ENCODE measurements around the gene SPATA17.
"Not testable (repeated sequence)": the region's sequence is repeated elsewhere in the genome, so short reads cannot be mapped to it uniquely, and the experiment has no call there.

The SPATA17 gene

GRCh38 chr1:217630711-217631591 is at the start of gene SPATA17, which contains the start of gene GPATCH2:
TSS of gene SPATA17 (plus strand) at chr1:217631344. CDS start at chr1:217631379, 35 bp downstream.
TSS of gene GPATCH2 (minus strand) at chr1:217631090. CDS start at chr1:217630971, 119 bp downstream.
- peak; percentile 82 for DNase-seq (ENCODE audit: low spot score)

- DNase-seq (ENCODE audit: low spot score): not testable (repeated sequence)
These were observed 46.8 kb upstream of the SPATA17 start for GRCh38 chr1:217584286-217584811.

DNA sequence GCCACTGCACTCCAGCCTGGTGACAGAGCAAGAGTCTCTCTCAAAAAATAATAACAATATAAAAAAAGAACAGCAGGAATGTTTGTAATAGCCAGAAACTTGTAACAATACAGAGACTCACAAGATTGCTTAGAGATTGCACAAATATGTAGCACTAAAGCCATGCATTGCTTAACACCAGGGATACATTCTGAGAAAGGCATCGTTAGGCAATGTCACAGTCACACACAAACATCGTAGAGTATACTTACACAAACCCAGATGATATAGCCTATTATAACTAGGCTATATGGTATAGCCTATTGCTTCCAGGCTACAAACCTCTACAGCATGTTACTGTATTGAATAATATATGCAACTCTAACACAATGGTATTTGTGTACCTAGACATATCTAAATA is 45.6 kb upstream of the SPATA17 start:
- DNase-seq (ENCODE audit: low spot score): no peak

DNA sequence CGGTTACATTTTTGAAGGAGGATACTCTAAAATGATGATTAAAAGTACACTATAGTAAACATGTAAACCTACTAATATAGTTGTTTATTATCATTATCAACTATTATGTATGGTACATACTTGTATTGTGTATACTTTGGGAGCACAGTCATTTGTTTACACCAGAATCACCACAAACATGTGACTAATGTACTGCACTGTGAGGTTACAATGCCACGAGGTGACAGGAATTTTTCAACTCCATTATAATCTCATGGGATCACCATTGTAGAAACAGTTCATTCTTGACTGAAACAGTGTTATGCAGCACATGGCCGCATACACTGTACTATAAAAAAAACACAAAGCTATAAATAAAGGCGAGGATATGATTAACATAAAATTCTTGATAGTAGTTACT is 44.6 kb upstream of the SPATA17 start:
- DNase-seq (ENCODE audit: low spot score): no peak

- DNase-seq (ENCODE audit: low spot score): no peak
These were observed 40.5 kb upstream of the SPATA17 start for GRCh38 chr1:217590598-217590997.

GRCh38 chr1:217599154-217599553 is 32.0 kb upstream of the SPATA17 start:
- no peak for DNase-seq (ENCODE audit: low spot score)

DNA sequence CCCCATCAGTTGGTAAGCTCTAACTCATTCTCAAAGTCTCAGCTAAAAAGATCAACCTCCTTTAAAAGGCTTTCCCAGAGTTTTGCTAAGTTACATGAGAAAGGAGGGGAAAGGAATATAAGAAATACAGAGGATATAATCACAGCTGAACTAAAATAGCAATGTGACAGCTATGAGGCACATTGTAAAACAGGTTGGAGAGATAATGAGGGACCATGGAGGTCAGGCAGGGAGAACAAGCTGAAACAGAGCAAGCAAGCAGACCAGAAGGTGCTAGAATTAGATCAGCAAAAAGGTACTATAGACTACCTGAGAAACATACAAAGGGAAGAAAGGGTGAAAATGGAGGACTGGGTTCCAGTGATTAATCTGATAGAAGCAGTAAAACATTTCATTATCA is 28.8 kb upstream of the SPATA17 start:
- no peak for DNase-seq (ENCODE audit: low spot score)

GRCh38 chr1:217605390-217605789 is 25.8 kb upstream of the SPATA17 start:
- DNase-seq (ENCODE audit: low spot score): no peak

DNA sequence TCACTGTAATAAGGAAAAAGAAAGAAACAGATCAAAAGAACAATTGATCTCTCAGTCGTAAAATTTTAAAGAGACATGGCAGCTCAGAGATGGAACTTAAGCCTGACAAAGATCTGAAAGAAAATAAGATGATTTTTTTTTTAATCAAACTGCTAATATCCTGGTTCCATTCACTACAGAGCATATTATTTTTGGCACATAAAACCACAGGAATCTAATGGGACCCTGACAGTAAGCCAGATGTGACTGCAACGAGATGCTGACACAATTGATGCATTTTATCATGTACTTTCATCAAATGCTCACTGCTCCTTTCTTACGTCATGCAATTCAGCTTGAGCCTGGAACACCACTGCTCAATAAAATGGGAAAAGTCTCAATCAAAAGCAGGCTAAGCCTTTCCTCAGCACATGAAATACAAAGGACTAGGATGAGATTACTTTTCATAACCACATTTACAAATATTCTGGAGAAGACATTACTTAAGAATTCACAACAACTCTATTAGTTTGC is 16.9 kb upstream of the SPATA17 start:
- DNase-seq (ENCODE audit: low spot score): no peak

GRCh38 chr1:217617126-217617525 is 14.0 kb upstream of the SPATA17 start:
- no peak for DNase-seq (ENCODE audit: low spot score)

- DNase-seq (ENCODE audit: low spot score): no peak
These were observed 10.3 kb upstream of the SPATA17 start for GRCh38 chr1:217620814-217621213.

- DNase-seq (ENCODE audit: low spot score): no peak
These were observed 9.1 kb upstream of the SPATA17 start for GRCh38 chr1:217622042-217622441.

DNA sequence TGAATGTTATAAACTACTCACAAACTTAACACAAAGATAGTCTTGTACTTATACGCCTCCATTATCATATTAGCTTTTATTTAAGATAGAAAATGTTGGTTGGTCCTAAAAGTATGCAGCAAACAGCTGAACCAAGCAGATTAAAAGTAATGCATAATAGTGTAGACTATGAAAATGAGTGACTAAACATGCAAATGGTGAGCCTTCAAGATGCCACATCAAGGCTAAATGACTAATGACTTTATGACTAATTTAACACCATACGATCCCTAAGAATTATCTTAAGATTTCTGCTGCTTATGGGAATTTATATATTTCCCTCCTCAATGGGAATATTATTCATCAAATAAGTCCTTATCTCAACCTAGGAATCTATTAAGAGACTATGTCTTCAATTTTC is 4.8 kb upstream of the SPATA17 start:
- no peak for DNase-seq (ENCODE audit: low spot score)

GRCh38 chr1:217627431-217627830 is 3.7 kb upstream of the SPATA17 start:
- no peak for DNase-seq (ENCODE audit: low spot score)

- DNase-seq (ENCODE audit: low spot score): no peak
These were observed 11.3 kb downstream of the SPATA17 start for GRCh38 chr1:217642455-217642854.

- DNase-seq (ENCODE audit: low spot score): no peak
These were observed 16.6 kb downstream of the SPATA17 start for GRCh38 chr1:217647791-217648190.

GRCh38 chr1:217650674-217651073 is 19.5 kb downstream of the SPATA17 start:
- no peak for DNase-seq (ENCODE audit: low spot score)

GRCh38 chr1:217660353-217661062 is 29.4 kb downstream of the SPATA17 start:
- DNase-seq (ENCODE audit: low spot score): no peak

DNA sequence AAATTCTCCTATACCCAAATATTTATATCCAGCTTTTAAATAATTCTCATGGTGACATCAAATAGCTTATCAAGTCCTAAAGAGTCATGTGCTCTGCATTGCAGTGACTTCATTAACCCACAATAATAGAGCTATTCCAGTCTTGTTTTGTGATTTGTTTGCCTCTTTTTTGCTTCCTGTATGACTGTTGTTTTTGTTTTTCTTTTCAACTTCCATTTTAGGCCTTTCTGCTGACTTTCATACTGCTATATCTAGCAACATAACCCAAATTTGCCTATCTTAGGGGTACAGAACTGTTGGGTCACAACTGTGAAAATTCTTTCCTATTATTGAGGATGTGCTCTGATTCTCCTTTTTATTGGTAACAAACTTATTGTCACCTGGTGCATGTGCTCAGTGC is 30.3 kb downstream of the SPATA17 start:
- no peak for DNase-seq (ENCODE audit: low spot score)

DNA sequence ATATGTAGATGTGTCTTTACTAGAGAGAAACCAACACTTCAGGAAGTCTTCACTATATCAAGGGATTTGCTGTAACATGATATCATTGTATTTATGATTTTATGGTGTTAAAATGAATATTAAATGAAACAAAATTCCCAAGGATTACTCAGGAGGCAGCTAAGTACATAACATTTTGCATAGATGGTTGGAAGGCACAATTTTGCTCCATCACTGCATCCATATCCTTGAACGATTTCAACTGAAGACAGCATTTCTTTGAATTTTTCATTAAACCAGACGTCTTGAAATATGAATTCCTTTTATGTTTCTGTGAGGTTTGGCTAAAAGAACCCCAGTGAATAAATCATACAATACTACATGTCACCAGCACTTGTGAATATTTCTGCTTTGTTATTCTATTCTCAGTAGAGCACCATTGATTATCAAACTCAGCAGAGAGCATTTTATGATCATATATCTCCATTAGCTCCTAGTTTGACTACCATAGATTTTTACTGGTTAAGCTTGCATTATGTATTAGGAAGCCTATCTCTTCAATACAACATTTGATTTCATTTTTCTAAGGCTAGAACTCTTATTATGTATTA is 37.3 kb downstream of the SPATA17 start:
- no peak for DNase-seq (ENCODE audit: low spot score)

DNA sequence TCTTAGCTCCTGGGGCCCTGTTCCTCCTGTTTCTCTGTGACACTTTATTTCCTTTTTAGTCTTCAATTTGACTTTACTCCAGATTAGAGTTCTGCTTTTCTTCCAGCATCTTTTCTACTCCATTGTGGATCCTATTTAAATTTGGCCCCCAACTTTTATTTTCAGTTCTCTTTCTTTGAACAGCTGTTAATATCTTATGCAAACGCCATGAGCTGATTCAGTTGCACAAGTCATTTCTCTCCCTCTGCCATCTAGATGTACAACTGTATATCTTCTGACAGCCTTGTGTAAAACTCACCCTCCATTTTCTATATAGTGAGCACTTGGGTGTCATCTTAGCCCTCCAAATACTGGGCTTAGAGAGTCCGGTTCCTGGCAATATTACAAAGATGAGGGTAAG is 42.2 kb downstream of the SPATA17 start:
- DNase-seq (ENCODE audit: low spot score): no peak

DNA sequence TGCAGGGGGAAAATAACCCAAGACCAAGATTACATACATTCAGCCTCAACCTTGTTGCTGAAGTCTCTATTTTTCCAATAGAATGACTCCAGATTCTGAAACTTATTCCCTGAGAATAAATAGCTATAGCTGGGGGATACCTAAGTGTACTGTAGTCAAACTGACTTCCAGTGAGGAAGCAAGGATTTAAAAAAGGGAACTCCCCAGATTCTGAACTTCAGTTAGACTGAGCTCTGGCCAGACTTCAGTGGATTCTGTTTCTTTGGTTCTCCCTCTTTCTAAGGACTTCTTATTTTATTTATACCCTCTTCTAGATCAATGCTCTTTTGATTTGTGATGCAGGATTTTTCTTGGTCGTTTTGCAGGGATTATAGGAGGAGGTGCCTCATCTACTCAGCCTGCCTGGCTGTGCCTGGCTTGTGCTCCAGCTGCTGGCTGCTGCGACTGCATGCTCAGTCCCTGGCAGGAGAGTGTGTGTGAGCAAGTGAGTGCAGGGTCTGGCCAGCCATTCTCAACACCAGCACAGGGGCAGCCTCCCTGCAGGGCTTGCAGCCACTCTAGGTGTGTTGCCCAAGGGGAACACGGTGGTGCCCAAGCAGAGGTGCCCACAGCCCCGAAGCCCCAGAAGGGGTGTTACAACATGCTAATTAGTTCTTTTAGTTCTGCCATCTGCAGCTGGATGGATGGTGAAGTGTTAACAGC is 43.0 kb downstream of the SPATA17 start:
- no peak for DNase-seq (ENCODE audit: low spot score)

All from hematopoietic multipotent progenitor cell treated with erythropoietin and hydrocortisone succinate and interleukin-3 and kit ligand, for 17 days (in vitro differentiated cells).